CD4-positive, CD25-positive, alpha-beta regulatory T cell (primary cell): ENCODE measurements around the gene NFATC3. TPM values are rescaled to one million over a fixed set of nuclear protein-coding genes. Genes with fewer than 3 reads are reported as not detected.
A peak's percentile ranks its signal among the peaks of the same experiment; 100 is the strongest.

Experiments
- ATAC-seq, 2 donors: fragments of 150-1000 bp; cut with Tn5 transposase; one replicate each; pipeline ENCODE4 v1.10.0; 2021; ENCODE audit warnings: low read depth in 2 of 2, moderate number of reproducible peaks in 2 of 2, moderate library complexity in 1 of 2
- DNase-seq, 3 donors: peaks; one replicate each; pipeline versions ENCODE4 v3.0.0 to v3.0.0-alpha.2; 2012 to 2022; ENCODE audit warnings: mixed read lengths in 1 of 3
- H3K27ac ChIP-seq: one replicate; pipeline ENCODE4 v1.7.0; 2013; ENCODE audit warnings: mild to moderate bottlenecking, low read length; ENCODE audit not compliant: insufficient read depth, poor library complexity, severe bottlenecking
- H3K27me3 ChIP-seq: one replicate; pipeline ENCODE4 v1.7.0; 2013; ENCODE audit warnings: low read length; ENCODE audit not compliant: control insufficient read depth, insufficient read depth
- H3K36me3 ChIP-seq: one replicate; pipeline ENCODE4 v1.7.0; 2013; ENCODE audit warnings: mild to moderate bottlenecking, low read length, moderate library complexity; ENCODE audit not compliant: control insufficient read depth, insufficient read depth
- H3K4me1 ChIP-seq: 2 replicates; pipeline ENCODE4 v1.7.0; 2013; ENCODE audit warnings: mild to moderate bottlenecking, low read length; ENCODE audit not compliant: insufficient read depth, control insufficient read depth, poor library complexity, severe bottlenecking
- H3K4me3 ChIP-seq: one replicate; pipeline ENCODE4 v1.7.0; 2013; ENCODE audit warnings: low read depth, mild to moderate bottlenecking, low read length, moderate library complexity
- H3K9me3 ChIP-seq, 2 experiments: 1 replicate in 1 of 2; 2 replicates in 1 of 2; pipeline ENCODE4 v1.7.0; 2013; ENCODE audit warnings: low read length in 2 of 2, mild to moderate bottlenecking in 1 of 2, moderate library complexity in 1 of 2; ENCODE audit not compliant: control insufficient read depth in 2 of 2
- H3K27ac Mint-ChIP-seq, 3 donors: one replicate each; pipeline ENCODE4 v1.8.0; 2020 to 2022; ENCODE audit warnings: mild to moderate bottlenecking in 3 of 3, mixed read lengths in 3 of 3, moderate library complexity in 2 of 3
- H3K27me3 Mint-ChIP-seq: one replicate; pipeline ENCODE4 v1.8.0; 2022; ENCODE audit warnings: mild to moderate bottlenecking, mixed read lengths
- H3K36me3 Mint-ChIP-seq: one replicate; pipeline ENCODE4 v1.8.0; 2020; ENCODE audit warnings: mixed read lengths
- H3K4me1 Mint-ChIP-seq, 4 donors: one replicate each; pipeline ENCODE4 v1.8.0; 2020 to 2022; ENCODE audit warnings: mixed read lengths in 4 of 4, mild to moderate bottlenecking in 1 of 4
- H3K4me3 Mint-ChIP-seq, 4 donors: one replicate each; pipeline ENCODE4 v1.8.0; 2020 to 2022; ENCODE audit warnings: mild to moderate bottlenecking in 4 of 4, mixed read lengths in 4 of 4, moderate library complexity in 3 of 4
- H3K9me3 Mint-ChIP-seq, 7 donors: one replicate each; pipeline ENCODE4 v1.8.0; 2020 to 2022; ENCODE audit warnings: mixed read lengths in 7 of 7, mild to moderate bottlenecking in 3 of 7, moderate library complexity in 2 of 7
- polyA plus RNA-seq, 4 donors: library from polyadenylated mRNA; unstranded; fragments of 300-500 nt; fragmentation: Illumina TruSeq; gene quantifications; one replicate each; pipeline ENCODE4 v1.2.3, GENCODE V29; 2021
- total RNA-seq: library from RNA; stranded (reverse); gene quantifications from one replicate; pipeline ENCODE4 v1.2.3, GENCODE V29; 2022

NFATC3 gene
- 115 TPM for total RNA-seq
- polyA plus RNA-seq = 10 to 100 TPM; 52.0 to 67.5 (median 56.6) TPM

GRCh38 chr16:68085259-68086071, at the start of gene NFATC3:
Gene NFATC3 (plus strand): TSS chr16:68085370. CDS start chr16:68085682, 312 bp downstream.
- ATAC-seq = peak; percentile 81 to 84
- Histone ChIP-seq H3K4me1 (peaks cover 88% of the 10 kb centered on the region), H3K9me3 (no peaks in the 10 kb centered on the region), H3K27ac (peak within 1 kb of the TSS; percentile 90), H3K36me3 (no peaks in the 10 kb centered on the region), H3K27me3 (no peaks in the 10 kb centered on the region), H3K4me3 (peak within 1 kb of the TSS; percentile 92)
- no peaks in the 10 kb centered on the region for H3K27me3 Mint-ChIP-seq
- peak within 1 kb of the TSS; percentile 86 to 98 (median 97) for H3K27ac Mint-ChIP-seq
- peak; percentile 97 to 99 (median 98) for DNase-seq
- H3K4me1 Mint-ChIP-seq = peaks cover 25 to 75% (median 57%) of the 10 kb centered on the region in 4 donors
- H3K36me3 Mint-ChIP-seq = no peaks in the 10 kb centered on the region
- H3K4me3 Mint-ChIP-seq = peak within 1 kb of the TSS; percentile 90 to 97 (median 90)
- no peaks in the 10 kb centered on the region for H3K9me3 Mint-ChIP-seq

- H3K36me3 Mint-ChIP-seq = peaks cover 17% of the 10 kb centered on the region
- no peak overlapping the region for H3K27ac ChIP-seq
- peaks cover 3 to 14% (median 11%) of the 10 kb centered on the region in 4 donors for H3K4me1 Mint-ChIP-seq
- ATAC-seq (no peak), DNase-seq (no peak)
- H3K36me3 ChIP-seq = no peaks in the 10 kb centered on the region
- no peak overlapping the region for H3K4me3 ChIP-seq
- no peak overlapping the region for H3K4me3 Mint-ChIP-seq
- H3K27me3 ChIP-seq = no peaks in the 10 kb centered on the region
- H3K27me3 Mint-ChIP-seq = no peaks in the 10 kb centered on the region
- no peaks in the 10 kb centered on the region for H3K9me3 ChIP-seq
- H3K27ac Mint-ChIP-seq = peak overlapping the region in 2 of 3 donors; percentile 14 to 31
- H3K4me1 ChIP-seq = peaks cover 5% of the 10 kb centered on the region
- no peaks in the 10 kb centered on the region for H3K9me3 Mint-ChIP-seq
These were observed 47.2 kb upstream of the NFATC3 start for GRCh38 chr16:68037841-68038597.

GRCh38 chr16:68040506-68041288, 44.5 kb upstream of the NFATC3 start:
- H3K4me1 ChIP-seq = peaks cover 5% of the 10 kb centered on the region
- Mint-ChIP-seq H3K4me3 (no peak overlapping the region), H3K4me1 (peaks cover 0 to 13% (median 11%) of the 10 kb centered on the region in 4 donors), H3K9me3 (no peaks in the 10 kb centered on the region), H3K27me3 (no peaks in the 10 kb centered on the region), H3K27ac (peak overlapping the region; percentile 74 to 91 (median 89)), H3K36me3 (peaks cover 17% of the 10 kb centered on the region)
- DNase-seq = peak; percentile 78 to 90 (median 88)
- no peaks in the 10 kb centered on the region for H3K27me3 ChIP-seq
- no peaks in the 10 kb centered on the region for H3K9me3 ChIP-seq
- no peak overlapping the region for H3K27ac ChIP-seq
- no peaks in the 10 kb centered on the region for H3K36me3 ChIP-seq
- ATAC-seq = peak; percentile 97 to 98
- H3K4me3 ChIP-seq = no peak overlapping the region

GRCh38 chr16:68041783-68042182, 43.4 kb upstream of the NFATC3 start:
- DNase-seq (no peak), ATAC-seq (no peak)
- Histone ChIP-seq H3K27ac (no peak overlapping the region), H3K4me3 (no peak overlapping the region), H3K27me3 (no peaks in the 10 kb centered on the region), H3K4me1 (peaks cover 5% of the 10 kb centered on the region), H3K36me3 (no peaks in the 10 kb centered on the region), H3K9me3 (no peaks in the 10 kb centered on the region)
- peaks cover 17% of the 10 kb centered on the region for H3K36me3 Mint-ChIP-seq
- H3K9me3 Mint-ChIP-seq = no peaks in the 10 kb centered on the region
- no peak overlapping the region for H3K27ac Mint-ChIP-seq
- H3K4me1 Mint-ChIP-seq = peaks cover 5 to 16% (median 12%) of the 10 kb centered on the region in 4 donors
- no peak overlapping the region for H3K4me3 Mint-ChIP-seq
- H3K27me3 Mint-ChIP-seq = no peaks in the 10 kb centered on the region

- H3K27me3 ChIP-seq = no peaks in the 10 kb centered on the region
- ATAC-seq (no peak), DNase-seq (no peak)
- Mint-ChIP-seq H3K4me3 (peak overlapping the region in 1 of 4 donors; percentile 41), H3K4me1 (peaks cover 0 to 9% (median 4%) of the 10 kb centered on the region in 4 donors), H3K27me3 (no peaks in the 10 kb centered on the region), H3K27ac (peak overlapping the region in 1 of 3 donors; percentile 39), H3K36me3 (peaks cover 18% of the 10 kb centered on the region), H3K9me3 (no peaks in the 10 kb centered on the region)
- no peak overlapping the region for H3K27ac ChIP-seq
- H3K9me3 ChIP-seq = no peaks in the 10 kb centered on the region
- no peak overlapping the region for H3K4me3 ChIP-seq
- no peaks in the 10 kb centered on the region for H3K4me1 ChIP-seq
- H3K36me3 ChIP-seq = peaks cover 11% of the 10 kb centered on the region
These were observed 39.1 kb upstream of the NFATC3 start for GRCh38 chr16:68046106-68046505.

- Mint-ChIP-seq H3K4me1 (peaks cover 0 to 9% (median 4%) of the 10 kb centered on the region in 4 donors), H3K4me3 (no peak overlapping the region), H3K27me3 (no peaks in the 10 kb centered on the region), H3K9me3 (no peaks in the 10 kb centered on the region), H3K36me3 (peaks cover 23% of the 10 kb centered on the region), H3K27ac (peak overlapping the region in 1 of 3 donors; percentile 23)
- ATAC-seq = no peak
- H3K36me3 ChIP-seq = peaks cover 17% of the 10 kb centered on the region
- no peaks in the 10 kb centered on the region for H3K27me3 ChIP-seq
- H3K4me3 ChIP-seq = no peak overlapping the region
- H3K9me3 ChIP-seq = no peaks in the 10 kb centered on the region
- H3K4me1 ChIP-seq = no peaks in the 10 kb centered on the region
- no peak overlapping the region for H3K27ac ChIP-seq
- no peak for DNase-seq
These were observed 37.2 kb upstream of the NFATC3 start for GRCh38 chr16:68047987-68048386.

- no peak overlapping the region for H3K4me3 Mint-ChIP-seq
- H3K27ac Mint-ChIP-seq = no peak overlapping the region
These were observed 35.7 kb upstream of the NFATC3 start for GRCh38 chr16:68049449-68049848.

More at GRCh38 chr16:68049449-68049848, 35.7 kb upstream of the NFATC3 start:
- ATAC-seq (no peak), DNase-seq (no peak)
- H3K4me1 ChIP-seq = no peaks in the 10 kb centered on the region
- Mint-ChIP-seq H3K27me3 (no peaks in the 10 kb centered on the region), H3K9me3 (no peaks in the 10 kb centered on the region), H3K4me1 (peaks cover 0 to 9% (median 6%) of the 10 kb centered on the region in 4 donors), H3K36me3 (peaks cover 36% of the 10 kb centered on the region)
- no peak overlapping the region for H3K27ac ChIP-seq
- no peaks in the 10 kb centered on the region for H3K27me3 ChIP-seq
- H3K9me3 ChIP-seq = no peaks in the 10 kb centered on the region
- H3K36me3 ChIP-seq = peaks cover 27% of the 10 kb centered on the region
- H3K4me3 ChIP-seq = no peak overlapping the region
